Measurements from ENCODE around the gene PEX3.

Gene PEX3

GRCh38 chr6:143539106-143539505, 88.5 kb downstream of the PEX3 start:
- Histone ChIP-seq H3K9me2 (ENCODE audit: low read depth, low read length) (no peaks in the 10 kb centered on the region), H2AFZ (ENCODE audit: low read length) (no peak overlapping the region), H3K4me3 (ENCODE audit: low read depth, low read length, poor library complexity, severe bottlenecking) (no peak overlapping the region), H3K27me3 (ENCODE audit: insufficient read depth, low read length) (0 out of 2 replicates have a peak, but pooled peaks cover 4% of the 10 kb centered on the region), H3K36me3 (ENCODE audit: insufficient read depth, low read length) (no peaks in the 10 kb centered on the region), H3K79me2 (ENCODE audit: insufficient read depth, low read length) (no peaks in the 10 kb centered on the region), H3F3A (ENCODE audit: insufficient read depth, low read length) (no peaks in the 10 kb centered on the region), H3K9ac (ENCODE audit: low read length) (no peak overlapping the region), H3K9me3 (ENCODE audit: low read length) (no peaks in the 10 kb centered on the region), H3K4me1 (ENCODE audit: insufficient read depth, low read length, severe bottlenecking) (no peaks in the 10 kb centered on the region), H4K20me1 (ENCODE audit: insufficient read depth, low read length) (no peaks in the 10 kb centered on the region), H3K4me2 (ENCODE audit: low read length) (no peak overlapping the region), H3K27ac (ENCODE audit: low read depth, low read length, poor library complexity, severe bottlenecking) (no peak overlapping the region)
- TF ChIP-seq EZH2 (IDR thresholded peaks at IDR 0.05; ENCODE audit: borderline replicate concordance, low read length) (no peak), CTCF (IDR thresholded peaks at IDR 0.05; ENCODE audit: low read length) (no peak)

- Histone ChIP-seq H3K9ac (ENCODE audit: low read length) (no peak overlapping the region), H3K36me3 (ENCODE audit: insufficient read depth, low read length) (no peaks in the 10 kb centered on the region), H3K79me2 (ENCODE audit: insufficient read depth, low read length) (no peaks in the 10 kb centered on the region), H3K27ac (ENCODE audit: low read depth, low read length, poor library complexity, severe bottlenecking) (no peak overlapping the region), H3K4me1 (ENCODE audit: insufficient read depth, low read length, severe bottlenecking) (no peaks in the 10 kb centered on the region), H3K4me3 (ENCODE audit: low read depth, low read length, poor library complexity, severe bottlenecking) (no peak overlapping the region), H3F3A (ENCODE audit: insufficient read depth, low read length) (no peaks in the 10 kb centered on the region), H3K4me2 (ENCODE audit: low read length) (no peak overlapping the region), H3K9me3 (ENCODE audit: low read length) (no peaks in the 10 kb centered on the region), H3K27me3 (ENCODE audit: insufficient read depth, low read length) (0 out of 2 replicates have a peak, but pooled peaks cover 4% of the 10 kb centered on the region), H3K9me2 (ENCODE audit: low read depth, low read length) (no peaks in the 10 kb centered on the region), H2AFZ (ENCODE audit: low read length) (no peak overlapping the region), H4K20me1 (ENCODE audit: insufficient read depth, low read length) (no peaks in the 10 kb centered on the region)
- TF ChIP-seq EZH2 (IDR thresholded peaks at IDR 0.05; ENCODE audit: borderline replicate concordance, low read length) (no peak), CTCF (IDR thresholded peaks at IDR 0.05; ENCODE audit: low read length) (peak; percentile 14; the same call in 1 of the 2 replicates)
These were observed 89.1 kb downstream of the PEX3 start for GRCh38 chr6:143539734-143540133.

- no peaks in the 10 kb centered on the region for H3K9me2 ChIP-seq (ENCODE audit: low read depth, low read length)
- H3F3A ChIP-seq (ENCODE audit: insufficient read depth, low read length): no peaks in the 10 kb centered on the region
- H3K79me2 ChIP-seq (ENCODE audit: insufficient read depth, low read length): no peaks in the 10 kb centered on the region
- H3K4me3 ChIP-seq (ENCODE audit: low read depth, low read length, poor library complexity, severe bottlenecking): no peak overlapping the region
- H3K9me3 ChIP-seq (ENCODE audit: low read length): no peaks in the 10 kb centered on the region
- TF ChIP-seq EZH2 (IDR thresholded peaks at IDR 0.05; ENCODE audit: borderline replicate concordance, low read length) (no peak), CTCF (IDR thresholded peaks at IDR 0.05; ENCODE audit: low read length) (no peak)
- no peaks in the 10 kb centered on the region for H3K36me3 ChIP-seq (ENCODE audit: insufficient read depth, low read length)
- H3K27ac ChIP-seq (ENCODE audit: low read depth, low read length, poor library complexity, severe bottlenecking): no peak overlapping the region
- H3K4me1 ChIP-seq (ENCODE audit: insufficient read depth, low read length, severe bottlenecking): no peaks in the 10 kb centered on the region
- H3K4me2 ChIP-seq (ENCODE audit: low read length): no peak overlapping the region
- H2AFZ ChIP-seq (ENCODE audit: low read length): no peak overlapping the region
- H4K20me1 ChIP-seq (ENCODE audit: insufficient read depth, low read length): no peaks in the 10 kb centered on the region
- no peak overlapping the region for H3K9ac ChIP-seq (ENCODE audit: low read length)
- 0 out of 2 replicates have a peak, but pooled peaks cover 4% of the 10 kb centered on the region for H3K27me3 ChIP-seq (ENCODE audit: insufficient read depth, low read length)
These were observed 89.6 kb downstream of the PEX3 start for GRCh38 chr6:143540192-143540591.

All from OCI-LY1 (cell line).